Stimulated activated CD8-positive, alpha-beta memory T cell treated with anti-CD3 and anti-CD28 coated beads, Interleukin-7, amount 100 ng/mL, for 48 hours (primary cell): ENCODE data around the gene PBXIP1.

Experiments used
- DNase-seq, 2 donors: peaks; one replicate each; pipeline ENCODE4 v3.0.0-alpha.2; 2020; ENCODE audit warnings: low read depth in 1 of 2; ENCODE audit errors: extremely low read depth in 1 of 2

Gene PBXIP1

DNA sequence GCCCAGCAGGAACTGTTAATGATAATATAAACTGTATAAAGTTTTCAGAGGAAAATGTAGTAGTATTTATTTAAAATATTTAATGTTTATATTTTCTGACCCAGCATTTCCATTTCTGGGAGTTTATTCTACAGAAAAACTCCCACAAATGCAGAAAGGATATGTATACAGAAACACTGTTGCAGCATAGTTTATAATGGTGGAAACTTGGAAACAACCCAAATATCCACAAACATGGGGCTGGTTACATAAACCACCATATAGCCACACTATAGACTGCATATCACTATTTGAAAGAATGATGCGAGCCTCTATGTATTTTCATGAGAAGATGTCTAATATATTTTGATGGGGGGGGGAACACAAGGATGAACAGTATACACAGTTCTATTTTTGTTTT lies 54.3 kb downstream of the PBXIP1 start:
- DNase-seq, result no peak

DNA sequence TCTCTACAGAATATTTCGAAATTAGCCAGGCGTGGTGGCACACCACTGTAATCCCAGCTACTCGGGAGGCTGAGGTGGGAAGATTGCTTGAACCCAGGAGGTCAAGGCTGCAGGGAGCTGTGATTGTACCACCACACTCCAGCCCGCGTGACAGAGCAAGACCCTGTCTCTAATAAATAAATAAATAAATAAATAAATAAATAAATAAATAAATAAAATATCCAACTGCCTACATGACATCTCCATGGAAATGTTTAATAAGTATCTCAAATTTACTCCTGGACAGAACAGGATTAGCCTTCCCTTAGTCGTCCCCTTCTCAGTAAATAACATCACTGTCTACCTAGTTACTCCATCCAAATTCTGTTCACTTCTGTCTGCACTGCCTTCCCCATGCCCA lies 56.9 kb downstream of the PBXIP1 start:
- no peak for DNase-seq

DNA sequence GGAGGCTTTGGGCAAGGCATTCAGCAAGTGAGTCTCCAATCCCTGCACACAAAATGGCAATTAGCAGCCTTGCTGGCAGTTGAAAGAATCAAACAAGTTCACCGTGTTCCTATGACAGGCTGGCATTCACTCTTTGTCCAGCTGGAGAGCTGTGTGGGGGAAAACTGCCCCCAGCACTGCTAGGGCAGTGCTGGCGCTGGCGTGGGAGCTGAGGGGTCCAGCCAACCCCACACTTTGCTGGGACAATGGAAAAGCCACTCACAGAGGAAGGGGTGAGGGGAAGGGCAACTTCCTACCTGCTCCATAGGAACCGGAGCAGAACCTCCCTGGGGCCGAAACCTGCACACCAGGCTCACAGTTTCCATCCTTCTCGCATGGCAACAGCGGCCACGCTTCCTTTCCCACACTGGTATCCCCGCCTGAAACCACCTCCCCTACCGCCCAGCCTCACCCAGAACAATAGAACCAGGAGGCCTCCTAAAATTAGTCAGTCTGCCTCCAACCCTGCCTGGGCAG lies 59.1 kb downstream of the PBXIP1 start:
- no peak for DNase-seq

DNA sequence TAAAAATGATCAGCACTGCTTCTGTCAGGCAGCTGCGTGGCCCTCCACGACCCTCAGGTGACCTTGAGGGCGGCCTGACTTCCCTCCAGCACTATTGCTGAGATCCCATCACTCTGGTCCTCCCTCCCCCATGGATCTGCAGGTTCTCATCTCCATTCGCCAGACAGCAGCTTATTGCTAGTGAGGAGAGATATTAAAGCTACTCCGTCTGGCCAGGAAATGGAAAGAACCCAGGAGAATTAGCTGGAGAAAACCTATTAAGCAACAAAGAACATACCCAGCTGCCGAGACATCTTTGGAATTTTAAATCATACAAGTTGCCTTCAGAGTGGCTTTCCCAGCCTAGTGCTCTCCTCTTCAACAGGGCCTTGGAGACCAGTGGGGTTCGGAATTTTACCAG lies 60.1 kb downstream of the PBXIP1 start:
- no peak for DNase-seq
